Upper lobe of right lung (tissue), 1 donor: ENCODE results near the gene CD2BP2. TPM values are rescaled to one million over a fixed set of nuclear protein-coding genes. Genes with fewer than 3 reads are reported as not detected.

Experiments
- ATAC-seq: fragments of 200-7000 bp; cut with Tn5 transposase; one replicate; pipeline ENCODE4 v1.9.1; 2020; ENCODE audit warnings: mild to moderate bottlenecking, moderate library complexity
- DNase-seq: peaks from one replicate; pipeline ENCODE4 v3.0.0-alpha.2; 2020
- H3K27ac ChIP-seq: fragments of 200-600 bp; one replicate; pipeline ENCODE4 v1.8.0; 2022
- H3K27me3 ChIP-seq: fragments of 200-600 bp; one replicate; pipeline ENCODE4 v1.8.0; 2022; ENCODE audit warnings: mild to moderate bottlenecking
- H3K36me3 ChIP-seq: fragments of 200-600 bp; one replicate; pipeline ENCODE4 v1.8.0; 2022
- H3K4me1 ChIP-seq: fragments of 200-600 bp; one replicate; pipeline ENCODE4 v1.8.0; 2022
- H3K4me3 ChIP-seq: fragments of 200-600 bp; one replicate; pipeline ENCODE4 v1.8.0; 2022; ENCODE audit warnings: mild to moderate bottlenecking
- H3K9me3 ChIP-seq: fragments of 200-600 bp; one replicate; pipeline ENCODE4 v1.8.0; 2022
- intact Hi-C: fragments of 100-400 bp; cut with DNase I; formaldehyde crosslinking; loops from one replicate; pipeline ENCODE4 v1.11.0; 2022
- total RNA-seq: library from RNA; stranded (reverse); fragmentation: NEBNext Ultra II Directional; extraction: Animal tissue kit (Norgen Biotek cat#: 25700); gene quantifications from one replicate; pipeline ENCODE4 v1.2.1, GENCODE V29; 2021
- TF ChIP-seq, protein P1 (sequence below): fragments of 200-600 bp; IDR thresholded peaks from one replicate; pipeline ENCODE4 v1.8.0; 2022; ENCODE audit warnings: antibody characterized with exemption
- donor health status: DM: no; HTN: yes; CAD: no; lungs with severe emphysema.

CD2BP2 gene
- total RNA-seq, 1 donor from 2014 or later: 51.5 TPM

DNA sequence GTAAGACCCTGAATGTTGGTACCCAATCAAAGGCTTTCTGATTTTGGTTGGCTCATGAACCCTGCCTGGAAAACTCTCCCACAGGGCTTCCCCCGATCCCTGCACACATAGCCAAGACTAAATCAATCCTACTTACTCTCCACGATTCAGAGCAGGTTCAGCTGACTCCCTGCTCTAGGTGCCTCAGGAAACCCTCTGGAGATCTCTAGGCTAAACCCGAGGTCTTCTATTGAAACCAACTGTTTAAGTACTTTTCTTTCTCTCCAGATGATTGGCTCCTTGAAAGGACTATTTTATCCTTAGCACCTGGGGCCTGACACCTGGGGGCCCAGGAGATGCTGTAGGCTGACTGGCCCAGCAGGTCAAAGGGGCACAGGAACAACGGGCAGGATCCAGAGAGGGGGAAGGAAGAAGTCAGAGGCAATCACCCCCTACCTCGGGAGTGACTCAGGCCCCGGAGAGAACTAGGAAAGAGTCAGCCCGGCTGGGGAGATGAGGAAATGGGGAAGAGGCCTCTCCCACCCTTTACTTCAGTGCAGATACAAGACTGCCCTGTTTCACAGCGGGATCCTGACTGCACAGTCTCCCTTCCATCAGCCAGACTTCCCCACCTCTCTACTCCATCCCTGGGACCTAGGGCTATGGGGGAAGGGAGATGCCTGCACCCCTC, 13.1 kb upstream of the CD2BP2 start:
- no peak for DNase-seq
- intact Hi-C loops: no loop called here
- Histone ChIP-seq H3K4me3 (peak overlapping the region; percentile 67), H3K27me3 (no peaks in the 10 kb centered on the region), H3K4me1 (peaks cover 29% of the 10 kb centered on the region), H3K9me3 (no peaks in the 10 kb centered on the region), H3K36me3 (peaks cover 25% of the 10 kb centered on the region), H3K27ac (peak overlapping the region; percentile 71)
- TF ChIP-seq, protein P1, sequence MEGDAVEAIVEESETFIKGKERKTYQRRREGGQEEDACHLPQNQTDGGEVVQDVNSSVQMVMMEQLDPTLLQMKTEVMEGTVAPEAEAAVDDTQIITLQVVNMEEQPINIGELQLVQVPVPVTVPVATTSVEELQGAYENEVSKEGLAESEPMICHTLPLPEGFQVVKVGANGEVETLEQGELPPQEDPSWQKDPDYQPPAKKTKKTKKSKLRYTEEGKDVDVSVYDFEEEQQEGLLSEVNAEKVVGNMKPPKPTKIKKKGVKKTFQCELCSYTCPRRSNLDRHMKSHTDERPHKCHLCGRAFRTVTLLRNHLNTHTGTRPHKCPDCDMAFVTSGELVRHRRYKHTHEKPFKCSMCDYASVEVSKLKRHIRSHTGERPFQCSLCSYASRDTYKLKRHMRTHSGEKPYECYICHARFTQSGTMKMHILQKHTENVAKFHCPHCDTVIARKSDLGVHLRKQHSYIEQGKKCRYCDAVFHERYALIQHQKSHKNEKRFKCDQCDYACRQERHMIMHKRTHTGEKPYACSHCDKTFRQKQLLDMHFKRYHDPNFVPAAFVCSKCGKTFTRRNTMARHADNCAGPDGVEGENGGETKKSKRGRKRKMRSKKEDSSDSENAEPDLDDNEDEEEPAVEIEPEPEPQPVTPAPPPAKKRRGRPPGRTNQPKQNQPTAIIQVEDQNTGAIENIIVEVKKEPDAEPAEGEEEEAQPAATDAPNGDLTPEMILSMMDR: no peak
- ATAC-seq: peak; percentile 0

DNA sequence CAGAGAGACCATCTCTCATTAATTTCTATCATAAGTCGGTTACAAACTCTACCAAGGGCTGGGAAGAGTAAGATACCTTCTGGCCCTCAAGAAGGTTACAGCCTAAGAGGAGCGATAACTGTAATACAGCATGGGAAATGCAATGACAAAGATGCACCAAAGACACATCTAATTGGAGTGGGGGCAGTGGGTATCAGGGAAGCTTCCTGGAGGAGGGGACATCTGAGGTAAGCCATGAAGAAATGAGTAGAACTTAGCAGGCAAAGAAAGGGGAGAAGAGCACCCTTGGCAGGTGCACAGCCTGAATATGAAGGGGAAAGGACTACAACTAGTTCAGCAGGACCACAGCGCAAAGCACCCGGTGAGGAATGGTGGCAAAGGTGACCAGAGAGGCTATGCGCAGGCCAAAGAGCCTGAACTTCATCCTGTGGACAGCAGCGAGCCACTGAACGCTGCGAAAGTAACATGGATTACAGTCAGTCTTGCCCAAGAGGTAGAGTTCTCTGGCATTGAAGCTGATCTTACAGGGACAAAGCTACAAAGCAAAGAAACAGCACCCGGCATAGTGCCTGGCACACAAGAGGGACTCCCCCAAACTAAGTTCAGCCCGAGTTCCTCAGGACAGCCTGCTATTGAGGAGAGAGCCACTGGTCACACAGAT, 12.4 kb upstream of the CD2BP2 start:
- no peak overlapping the region for H3K27ac ChIP-seq
- intact Hi-C loops: no loop called here
- TF ChIP-seq, protein P1: no peak

DNA sequence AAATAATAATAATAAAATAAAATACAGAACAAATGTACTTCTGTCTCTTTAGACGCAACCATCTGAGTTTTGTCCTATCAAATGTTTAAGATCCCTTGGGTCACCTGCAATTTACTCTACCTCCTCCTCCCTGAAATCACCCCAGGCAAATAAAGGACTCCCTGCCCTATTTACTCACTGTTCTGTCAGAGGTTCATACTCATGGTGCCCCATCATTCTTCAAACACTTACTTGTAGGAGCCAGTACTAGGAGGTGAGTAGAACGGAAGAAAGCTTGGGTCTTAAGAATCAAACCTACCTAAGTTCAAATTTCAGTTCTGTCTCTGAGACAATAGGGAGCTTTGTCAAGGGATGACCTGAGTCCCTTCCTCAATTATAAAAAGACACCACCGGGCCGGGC, 11.4 kb upstream of the CD2BP2 start:
- peaks cover 28% of the 10 kb centered on the region for H3K4me1 ChIP-seq
- peaks cover 37% of the 10 kb centered on the region for H3K36me3 ChIP-seq
- no peaks in the 10 kb centered on the region for H3K9me3 ChIP-seq
- H3K4me3 ChIP-seq: no peak overlapping the region
- H3K27ac ChIP-seq: no peak overlapping the region
- ATAC-seq (no peak), DNase-seq (no peak)
- H3K27me3 ChIP-seq: no peaks in the 10 kb centered on the region
- intact Hi-C loops: no loop called here
- TF ChIP-seq, protein P1: no peak

More for the DNA sequence above, 12.4 kb upstream of the CD2BP2 start:
- no peaks in the 10 kb centered on the region for H3K27me3 ChIP-seq
- no peak for ATAC-seq
- peaks cover 29% of the 10 kb centered on the region for H3K4me1 ChIP-seq
- no peak for DNase-seq
- H3K4me3 ChIP-seq: peak overlapping the region; percentile 67
- no peaks in the 10 kb centered on the region for H3K9me3 ChIP-seq
- H3K36me3 ChIP-seq: peaks cover 31% of the 10 kb centered on the region

DNA sequence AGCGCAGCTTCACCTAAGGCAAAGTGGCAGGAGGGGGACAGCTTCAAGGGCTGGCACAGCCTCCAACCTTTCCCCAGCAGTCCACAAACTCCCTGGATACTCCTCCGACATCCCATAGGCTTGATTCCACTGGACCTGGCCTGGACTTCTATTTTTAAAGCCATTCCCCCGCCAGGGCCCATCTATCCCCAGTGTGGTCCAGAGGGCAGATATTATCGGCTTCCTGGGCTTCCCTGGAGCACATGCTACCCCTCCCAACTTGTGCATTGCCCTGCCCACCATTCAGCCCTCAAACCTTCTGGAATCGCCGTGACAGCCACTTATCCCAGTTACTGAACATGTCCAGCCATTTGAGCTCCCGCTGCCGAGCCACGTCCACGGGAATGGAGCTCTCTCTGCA, 10.1 kb upstream of the CD2BP2 start:
- no peak overlapping the region for H3K27ac ChIP-seq
- TF ChIP-seq, protein P1: no peak
- H3K36me3 ChIP-seq: peaks cover 47% of the 10 kb centered on the region
- peaks cover 23% of the 10 kb centered on the region for H3K4me1 ChIP-seq
- H3K9me3 ChIP-seq: no peaks in the 10 kb centered on the region
- DNase-seq: no peak
- intact Hi-C loops: no loop called here
- no peaks in the 10 kb centered on the region for H3K27me3 ChIP-seq
- ATAC-seq: no peak
- H3K4me3 ChIP-seq: no peak overlapping the region

DNA sequence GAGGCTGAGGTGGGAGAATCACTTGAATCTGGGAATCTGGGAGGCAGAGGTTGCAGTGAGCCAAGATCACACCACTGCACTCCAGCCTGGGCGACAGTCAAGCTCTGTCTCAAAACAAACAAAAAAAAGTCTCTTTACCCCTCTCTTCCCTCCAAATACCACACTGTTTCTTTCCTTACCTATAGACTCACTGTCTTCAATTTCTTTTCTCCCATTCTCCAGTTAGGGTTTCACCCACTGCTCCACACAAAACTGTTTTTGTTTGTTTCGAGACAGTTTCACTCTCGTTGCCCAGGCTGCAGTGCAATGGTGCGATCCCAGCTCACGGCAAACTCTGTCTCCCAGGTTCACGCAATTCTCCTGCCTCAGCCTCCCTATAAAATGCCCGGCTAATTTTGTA, 6.1 kb upstream of the CD2BP2 start:
- no peak overlapping the region for H3K4me3 ChIP-seq
- ATAC-seq (no peak), DNase-seq (no peak)
- peaks cover 10% of the 10 kb centered on the region for H3K4me1 ChIP-seq
- H3K36me3 ChIP-seq: peaks cover 78% of the 10 kb centered on the region
- TF ChIP-seq, protein P1: no peak
- no peaks in the 10 kb centered on the region for H3K27me3 ChIP-seq
- H3K9me3 ChIP-seq: no peaks in the 10 kb centered on the region
- intact Hi-C loops: no loop called here
- no peak overlapping the region for H3K27ac ChIP-seq
